ENCODE data around the gene SLC4A1. TPM values are rescaled to one million over a fixed set of nuclear protein-coding genes. Genes with fewer than 3 reads are reported as not detected.

The SLC4A1 gene
- total RNA-seq, 2 donors from 2014 or later, result not detected

DNA sequence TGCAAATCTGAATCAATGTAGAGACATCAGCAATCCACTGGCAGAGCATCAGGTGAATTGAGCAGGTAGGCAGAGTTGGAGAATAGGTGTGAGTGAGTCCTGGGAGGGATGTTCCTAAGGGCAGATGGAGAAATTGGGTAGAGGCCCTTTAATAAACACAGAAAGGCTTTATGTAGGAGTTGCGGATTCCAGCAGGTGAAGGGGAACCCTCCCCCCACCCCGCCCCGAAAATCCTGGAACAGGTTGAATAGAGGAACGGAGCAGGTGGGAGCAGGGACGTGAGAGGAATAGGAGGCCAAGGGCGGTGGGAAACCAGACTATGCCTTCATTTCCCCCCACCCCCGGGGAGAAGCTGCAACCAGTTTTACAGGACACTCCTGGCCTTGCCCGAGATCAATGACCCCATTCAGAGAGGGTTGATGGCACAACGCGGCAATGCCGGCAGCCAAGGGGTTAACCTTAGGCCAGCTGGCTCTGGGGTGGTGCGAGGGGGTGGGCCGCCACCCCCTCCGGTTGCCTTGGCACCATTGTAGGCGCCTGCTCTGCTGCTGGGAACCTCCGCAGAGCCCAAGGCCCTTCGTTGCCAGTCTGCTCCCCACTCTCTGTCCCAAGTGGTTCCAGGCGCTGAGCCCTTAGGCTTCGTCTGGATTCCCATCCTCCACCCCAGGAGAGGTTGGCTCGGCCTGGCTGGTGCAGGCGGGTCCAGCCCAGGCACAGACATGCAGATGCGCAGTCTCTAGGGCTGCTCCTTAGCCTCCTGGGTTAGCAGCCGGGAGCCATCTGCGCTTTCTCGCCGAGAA is 39.7 kb upstream of the SLC4A1 start:
- Mint-ChIP-seq H3K9me3 (no peaks in the 10 kb centered on the region), H3K27ac (no peak overlapping the region), H3K36me3 (ENCODE audit: low read depth) (no peaks in the 10 kb centered on the region), H3K27me3 (peaks cover 12% of the 10 kb centered on the region), H3K4me1 (peaks cover 8% of the 10 kb centered on the region), H3K4me3 (peak overlapping the region; percentile 39)
- ATAC-seq (replicated peaks), result peak; percentile 32

DNA sequence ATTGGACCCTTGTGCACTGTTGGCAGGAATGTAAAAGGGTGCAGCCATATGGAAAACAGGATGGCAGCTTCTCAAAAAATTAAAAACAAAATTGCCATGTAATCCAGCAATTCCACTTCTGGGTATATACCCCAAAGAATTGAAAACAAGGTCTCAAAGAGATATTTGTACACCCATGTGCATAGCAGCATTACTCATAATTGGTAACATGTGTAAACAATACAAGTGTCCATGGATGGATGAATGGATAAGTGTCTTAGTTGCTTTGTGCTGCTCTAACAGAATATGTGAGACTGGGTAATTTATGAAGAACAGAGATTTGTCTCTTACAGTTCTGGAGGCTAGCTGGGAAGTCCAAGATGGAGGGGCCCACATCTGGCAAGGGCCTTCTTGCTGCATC is 36.7 kb upstream of the SLC4A1 start:
- ATAC-seq (replicated peaks), result no peak
- H3K4me3 Mint-ChIP-seq, result no peak overlapping the region
- peaks cover 4% of the 10 kb centered on the region for H3K4me1 Mint-ChIP-seq
- H3K36me3 Mint-ChIP-seq (ENCODE audit: low read depth), result no peaks in the 10 kb centered on the region
- H3K9me3 Mint-ChIP-seq, result no peaks in the 10 kb centered on the region
- no peak overlapping the region for H3K27ac Mint-ChIP-seq
- peaks cover 12% of the 10 kb centered on the region for H3K27me3 Mint-ChIP-seq

DNA sequence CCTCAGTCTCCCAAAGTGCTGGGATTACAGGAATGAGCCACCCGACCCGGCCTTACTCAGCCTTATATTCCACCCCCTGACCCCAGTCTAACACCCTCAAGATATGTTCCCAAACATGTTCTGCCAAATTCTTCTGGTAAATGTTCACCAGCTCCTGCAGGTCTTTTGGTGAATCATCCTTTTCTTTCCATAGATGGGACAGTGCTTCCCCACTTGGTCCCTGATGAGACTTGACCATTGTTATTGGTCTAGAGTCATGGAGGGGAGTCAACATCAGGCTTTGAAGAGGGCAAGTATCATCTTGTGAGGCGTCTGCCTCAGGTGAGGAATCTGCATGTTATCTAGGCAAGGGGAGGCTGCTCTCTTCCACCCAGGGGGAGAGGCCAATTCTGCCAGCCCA is 30.0 kb upstream of the SLC4A1 start:
- Mint-ChIP-seq H3K27ac (no peak overlapping the region), H3K36me3 (ENCODE audit: low read depth) (no peaks in the 10 kb centered on the region), H3K27me3 (no peaks in the 10 kb centered on the region), H3K4me3 (no peak overlapping the region), H3K9me3 (no peaks in the 10 kb centered on the region), H3K4me1 (peaks cover 4% of the 10 kb centered on the region)
- ATAC-seq (replicated peaks), result no peak

DNA sequence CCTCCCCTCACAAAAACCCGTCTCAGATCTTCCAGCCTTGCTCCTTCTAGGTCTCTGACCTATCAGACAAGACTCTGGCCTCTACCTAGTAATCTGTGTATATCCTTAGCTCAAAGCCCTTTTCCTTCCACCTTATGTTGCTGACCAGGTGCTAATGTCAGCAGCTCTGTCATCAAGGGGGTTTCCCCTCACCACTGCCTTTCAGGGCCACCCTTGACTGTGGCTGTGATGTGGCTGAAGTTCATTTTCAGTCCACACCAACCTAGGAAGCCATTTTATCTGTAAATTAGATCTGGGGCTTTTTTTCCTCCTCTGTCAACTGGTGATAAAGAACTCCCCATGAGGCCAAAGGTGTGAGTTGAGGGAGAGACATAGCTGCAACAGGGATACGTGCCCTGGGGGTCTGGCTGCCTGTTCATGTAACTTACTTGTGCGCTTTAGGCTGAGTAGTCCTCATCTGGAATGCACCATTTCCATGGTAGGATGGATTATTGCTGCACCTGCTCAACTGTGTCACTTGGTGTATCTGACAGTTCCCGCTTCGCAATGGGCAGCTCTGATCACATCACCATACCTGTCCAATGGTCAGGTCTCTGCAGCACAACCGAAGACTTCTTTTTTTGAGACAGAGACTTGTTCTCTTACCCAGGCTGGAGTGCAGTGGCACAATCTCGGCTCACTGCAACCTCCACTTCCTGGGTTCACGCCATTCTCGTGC is 25.7 kb upstream of the SLC4A1 start:
- Mint-ChIP-seq H3K4me1 (peaks cover 4% of the 10 kb centered on the region), H3K4me3 (no peak overlapping the region), H3K9me3 (no peaks in the 10 kb centered on the region), H3K27me3 (no peaks in the 10 kb centered on the region), H3K27ac (no peak overlapping the region), H3K36me3 (ENCODE audit: low read depth) (no peaks in the 10 kb centered on the region)
- peak; percentile 73 for ATAC-seq (replicated peaks)

DNA sequence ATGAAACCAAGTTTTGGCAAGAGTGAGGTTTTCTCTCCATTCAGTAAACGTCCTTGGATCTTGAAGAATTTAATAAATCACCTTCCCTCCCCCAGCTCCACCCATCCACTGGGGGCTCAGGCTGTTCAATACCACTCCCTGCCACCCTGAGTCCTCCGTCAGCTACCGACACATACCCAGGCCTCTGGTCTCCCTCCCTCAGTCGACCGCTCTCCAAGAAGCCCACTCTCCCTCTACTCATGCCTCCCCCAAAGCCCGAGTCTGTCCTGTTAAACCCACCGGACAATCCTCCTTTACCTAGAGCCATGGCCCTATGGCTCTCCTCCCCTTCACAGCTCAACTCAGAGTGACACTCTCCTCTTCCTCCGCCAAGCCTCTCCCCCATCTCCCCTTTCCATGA is 19.7 kb upstream of the SLC4A1 start:
- no peak for ATAC-seq (replicated peaks)
- H3K36me3 Mint-ChIP-seq (ENCODE audit: low read depth), result no peaks in the 10 kb centered on the region
- H3K9me3 Mint-ChIP-seq, result no peaks in the 10 kb centered on the region
- no peak overlapping the region for H3K27ac Mint-ChIP-seq
- no peak overlapping the region for H3K4me3 Mint-ChIP-seq
- H3K4me1 Mint-ChIP-seq, result no peaks in the 10 kb centered on the region
- H3K27me3 Mint-ChIP-seq, result peaks cover 9% of the 10 kb centered on the region

DNA sequence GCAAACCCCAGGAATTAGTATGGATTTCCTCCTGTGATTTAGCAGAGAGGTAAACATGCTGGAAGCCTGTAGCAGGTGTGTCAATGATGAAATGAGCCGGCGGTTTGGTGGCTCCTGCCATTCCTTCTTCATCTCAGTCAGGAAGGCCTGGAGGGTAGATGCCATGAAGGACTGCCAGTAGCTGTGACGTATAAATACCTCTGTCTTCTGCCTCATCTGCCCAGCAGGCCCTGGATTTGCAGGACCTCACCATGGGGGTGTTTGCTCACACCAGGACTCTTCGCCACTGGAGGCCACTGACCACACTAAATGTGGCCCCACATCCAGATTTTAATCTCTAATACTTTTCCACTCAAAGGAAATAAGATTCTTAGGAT is 16.1 kb upstream of the SLC4A1 start:
- H3K9me3 Mint-ChIP-seq, result no peaks in the 10 kb centered on the region
- peaks cover 11% of the 10 kb centered on the region for H3K4me1 Mint-ChIP-seq
- no peak for ATAC-seq (replicated peaks)
- H3K27me3 Mint-ChIP-seq, result peaks cover 9% of the 10 kb centered on the region
- H3K4me3 Mint-ChIP-seq, result no peak overlapping the region
- H3K27ac Mint-ChIP-seq, result no peak overlapping the region
- H3K36me3 Mint-ChIP-seq (ENCODE audit: low read depth), result no peaks in the 10 kb centered on the region

DNA sequence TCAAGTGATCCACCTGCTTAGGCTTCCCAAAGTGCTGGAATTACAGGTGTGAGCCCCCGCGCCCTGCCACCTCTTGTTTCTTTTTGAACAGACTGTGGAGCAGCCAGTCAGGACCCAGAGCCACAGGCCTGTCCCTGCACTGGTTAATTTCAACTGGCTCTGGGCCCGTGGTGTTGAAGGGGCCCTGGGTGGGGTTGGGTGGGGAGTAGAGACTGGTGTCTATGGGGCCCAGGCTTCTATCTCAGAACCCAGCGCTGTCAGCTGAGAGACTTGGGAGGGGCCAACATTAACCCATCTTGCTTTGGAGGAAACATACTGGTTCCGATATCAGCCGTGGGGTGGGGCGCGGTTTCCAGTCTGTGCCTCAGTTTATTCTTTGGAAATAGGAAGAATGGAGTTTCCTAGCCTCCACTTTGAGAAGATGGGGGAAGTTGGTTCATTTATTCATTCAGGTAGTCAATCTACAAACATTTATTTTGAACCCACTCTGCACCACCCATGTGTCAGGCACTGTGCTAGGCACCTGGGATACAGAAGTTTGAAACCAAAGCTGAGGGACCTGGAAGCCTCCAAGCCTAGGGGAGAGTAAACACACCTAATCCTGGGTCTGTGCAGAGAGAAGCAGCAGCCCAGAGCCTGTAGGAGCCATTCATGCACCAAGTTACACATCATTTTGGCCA is 15.5 kb upstream of the SLC4A1 start:
- peaks cover 7% of the 10 kb centered on the region for H3K27me3 Mint-ChIP-seq
- no peaks in the 10 kb centered on the region for H3K9me3 Mint-ChIP-seq
- H3K36me3 Mint-ChIP-seq (ENCODE audit: low read depth), result no peaks in the 10 kb centered on the region
- no peak overlapping the region for H3K4me3 Mint-ChIP-seq
- no peak overlapping the region for H3K27ac Mint-ChIP-seq
- no peak for ATAC-seq (replicated peaks)
- H3K4me1 Mint-ChIP-seq, result peaks cover 11% of the 10 kb centered on the region

DNA sequence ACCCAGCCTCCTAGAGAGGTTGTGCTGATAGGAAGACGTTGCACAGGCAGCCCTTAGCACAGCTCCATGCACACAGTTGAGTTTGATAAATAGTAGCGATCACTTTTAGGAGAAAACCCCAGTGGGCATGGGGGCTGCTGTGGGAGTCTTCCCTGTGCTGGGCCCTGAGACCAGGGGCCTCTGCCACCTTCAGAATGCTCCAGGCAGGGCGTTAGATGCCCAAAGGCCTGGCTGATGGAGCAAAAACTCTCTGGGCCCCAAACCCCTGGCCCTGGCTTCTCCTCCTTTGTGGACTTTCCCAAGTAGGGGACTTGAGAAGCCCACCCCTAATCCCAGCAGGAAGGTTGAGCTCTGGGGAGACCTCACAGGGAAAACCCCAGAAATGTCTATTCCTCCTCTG is 14.3 kb upstream of the SLC4A1 start:
- H3K4me1 Mint-ChIP-seq, result peaks cover 11% of the 10 kb centered on the region
- no peaks in the 10 kb centered on the region for H3K9me3 Mint-ChIP-seq
- no peak overlapping the region for H3K4me3 Mint-ChIP-seq
- no peak for ATAC-seq (replicated peaks)
- H3K27me3 Mint-ChIP-seq, result no peaks in the 10 kb centered on the region
- no peak overlapping the region for H3K27ac Mint-ChIP-seq
- H3K36me3 Mint-ChIP-seq (ENCODE audit: low read depth), result no peaks in the 10 kb centered on the region

DNA sequence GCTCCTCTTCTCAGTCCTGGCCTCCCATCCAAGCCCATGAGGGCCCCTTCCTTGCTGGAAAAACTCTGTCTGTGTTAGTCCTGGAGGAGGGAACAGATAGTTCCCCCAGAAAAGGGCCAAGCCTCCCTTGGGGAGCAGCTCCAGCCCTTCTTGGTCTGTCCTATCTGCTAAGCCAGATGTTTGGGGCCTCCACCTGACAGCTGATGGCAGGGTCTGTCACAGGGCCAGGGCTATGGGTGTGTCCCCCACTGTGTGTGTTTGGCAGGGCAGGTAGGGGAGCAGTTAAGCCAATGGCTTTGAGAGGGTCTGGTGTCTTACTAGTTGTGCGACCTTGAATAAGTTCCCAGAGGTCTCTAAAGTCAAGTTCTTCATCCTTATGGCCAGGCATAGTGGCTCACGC is 13.6 kb upstream of the SLC4A1 start:
- H3K27ac Mint-ChIP-seq, result no peak overlapping the region
- peaks cover 11% of the 10 kb centered on the region for H3K4me1 Mint-ChIP-seq
- no peaks in the 10 kb centered on the region for H3K9me3 Mint-ChIP-seq
- H3K27me3 Mint-ChIP-seq, result no peaks in the 10 kb centered on the region
- no peaks in the 10 kb centered on the region for H3K36me3 Mint-ChIP-seq (ENCODE audit: low read depth)
- no peak for ATAC-seq (replicated peaks)
- no peak overlapping the region for H3K4me3 Mint-ChIP-seq

DNA sequence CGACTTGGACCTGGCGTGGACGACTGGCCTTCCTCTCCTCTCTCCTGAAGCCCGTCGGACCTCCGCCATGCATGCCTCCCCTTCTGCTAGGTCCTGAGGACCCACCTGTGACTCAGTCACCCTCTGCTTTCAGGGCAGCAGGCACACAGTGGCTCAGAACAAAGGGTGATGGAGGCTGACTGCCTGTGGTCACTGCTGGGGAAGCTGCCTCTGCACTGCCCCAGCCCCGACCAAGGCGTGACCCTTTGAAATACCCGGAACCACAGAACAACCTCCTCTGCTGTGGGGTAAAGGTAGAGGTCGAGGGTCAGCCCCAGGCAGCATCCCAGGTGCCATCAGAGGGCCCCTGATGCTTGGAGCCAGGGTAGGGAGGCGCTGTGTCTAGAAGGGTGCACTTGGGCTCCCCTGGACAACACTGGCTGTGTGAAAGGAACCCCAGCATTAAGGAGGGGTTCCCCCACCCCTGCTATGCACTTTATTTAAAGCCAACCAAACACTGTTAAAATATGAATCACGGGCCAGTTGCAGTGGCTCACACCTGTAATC is 12.5 kb upstream of the SLC4A1 start:
- H3K4me3 Mint-ChIP-seq, result no peak overlapping the region
- no peak for ATAC-seq (replicated peaks)
- no peaks in the 10 kb centered on the region for H3K27me3 Mint-ChIP-seq
- no peaks in the 10 kb centered on the region for H3K36me3 Mint-ChIP-seq (ENCODE audit: low read depth)
- H3K4me1 Mint-ChIP-seq, result peaks cover 11% of the 10 kb centered on the region
- H3K27ac Mint-ChIP-seq, result no peak overlapping the region
- H3K9me3 Mint-ChIP-seq, result no peaks in the 10 kb centered on the region

DNA sequence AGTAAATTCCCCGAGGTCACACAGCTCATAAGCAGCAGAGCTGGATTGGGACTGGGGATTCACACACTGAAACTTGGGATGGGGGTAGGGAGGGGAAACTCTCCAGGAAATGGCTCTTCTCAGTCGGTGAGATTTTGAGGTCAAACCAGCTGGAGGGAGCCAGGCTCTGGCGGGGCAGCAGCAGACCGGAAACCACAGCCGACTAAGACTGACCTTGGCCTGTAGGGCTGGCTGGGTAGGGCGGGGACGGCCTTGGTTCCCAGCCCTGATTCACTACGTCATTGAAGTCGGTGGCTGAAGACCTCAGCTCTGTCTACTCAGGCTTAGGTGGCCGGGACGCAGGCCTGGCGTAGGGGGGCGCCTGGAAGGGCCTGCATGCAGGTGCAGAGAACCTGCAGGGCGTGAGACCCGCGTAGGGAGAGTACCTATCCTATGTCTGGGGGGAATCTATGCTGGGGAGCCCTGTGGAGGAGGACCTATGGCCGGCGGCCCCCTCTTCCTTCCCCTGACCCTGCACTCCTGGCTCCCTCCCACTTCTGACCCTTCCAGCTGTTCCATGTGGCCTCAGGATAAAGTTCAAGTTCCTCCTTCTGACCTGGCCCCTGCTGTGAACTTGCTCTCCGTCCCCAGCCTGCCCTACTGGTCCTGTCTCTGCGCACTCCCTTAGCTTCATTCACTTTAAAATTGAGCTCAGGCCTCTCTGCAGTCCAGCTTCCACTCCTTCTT is 11.9 kb upstream of the SLC4A1 start:
- H3K9me3 Mint-ChIP-seq, result no peaks in the 10 kb centered on the region
- H3K36me3 Mint-ChIP-seq (ENCODE audit: low read depth), result no peaks in the 10 kb centered on the region
- H3K4me3 Mint-ChIP-seq, result no peak overlapping the region
- ATAC-seq (replicated peaks), result peak; percentile 96
- H3K27ac Mint-ChIP-seq, result no peak overlapping the region
- H3K4me1 Mint-ChIP-seq, result peaks cover 11% of the 10 kb centered on the region
- H3K27me3 Mint-ChIP-seq, result no peaks in the 10 kb centered on the region

DNA sequence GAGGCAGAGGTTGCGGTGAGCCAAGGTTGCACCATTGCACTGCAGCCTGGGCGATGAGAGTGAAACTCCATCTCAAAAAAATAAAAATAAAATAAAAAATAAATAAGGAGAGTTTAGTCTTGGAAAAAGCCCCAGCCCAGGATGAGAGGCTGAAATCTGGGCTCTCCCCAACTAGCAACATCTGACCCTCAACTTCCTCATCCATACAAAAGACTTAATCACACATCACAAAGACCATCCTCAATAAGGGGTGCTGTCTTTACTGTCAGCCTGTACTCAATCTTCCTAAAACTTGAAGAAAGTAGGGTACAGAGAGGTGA is 11.4 kb upstream of the SLC4A1 start:
- Mint-ChIP-seq H3K4me1 (peaks cover 11% of the 10 kb centered on the region), H3K27me3 (no peaks in the 10 kb centered on the region), H3K27ac (no peak overlapping the region), H3K36me3 (ENCODE audit: low read depth) (no peaks in the 10 kb centered on the region), H3K9me3 (no peaks in the 10 kb centered on the region), H3K4me3 (no peak overlapping the region)
- no peak for ATAC-seq (replicated peaks)

DNA sequence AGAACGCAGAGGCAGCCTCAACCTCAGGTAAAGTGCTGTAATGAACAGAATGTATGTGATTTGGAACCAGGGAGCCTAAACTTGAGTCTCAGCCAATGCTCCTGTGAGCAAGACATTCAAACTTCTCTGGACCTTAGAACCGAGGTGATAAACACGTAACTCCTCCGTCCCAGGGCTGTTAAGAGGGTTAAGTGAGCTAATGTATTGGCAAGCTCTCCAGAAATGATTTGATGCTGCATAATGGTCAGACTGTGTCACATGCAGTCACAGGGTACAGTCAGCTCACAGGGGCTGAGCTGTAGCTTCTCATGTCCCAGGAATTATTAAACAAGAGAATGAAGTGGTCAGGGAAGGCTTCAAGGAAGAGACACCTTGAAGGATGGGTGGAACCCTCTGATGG is 10.0 kb upstream of the SLC4A1 start:
- H3K4me1 Mint-ChIP-seq, result peaks cover 11% of the 10 kb centered on the region
- no peaks in the 10 kb centered on the region for H3K27me3 Mint-ChIP-seq
- H3K4me3 Mint-ChIP-seq, result no peak overlapping the region
- no peak for ATAC-seq (replicated peaks)
- no peaks in the 10 kb centered on the region for H3K9me3 Mint-ChIP-seq
- H3K27ac Mint-ChIP-seq, result no peak overlapping the region
- no peaks in the 10 kb centered on the region for H3K36me3 Mint-ChIP-seq (ENCODE audit: low read depth)

DNA sequence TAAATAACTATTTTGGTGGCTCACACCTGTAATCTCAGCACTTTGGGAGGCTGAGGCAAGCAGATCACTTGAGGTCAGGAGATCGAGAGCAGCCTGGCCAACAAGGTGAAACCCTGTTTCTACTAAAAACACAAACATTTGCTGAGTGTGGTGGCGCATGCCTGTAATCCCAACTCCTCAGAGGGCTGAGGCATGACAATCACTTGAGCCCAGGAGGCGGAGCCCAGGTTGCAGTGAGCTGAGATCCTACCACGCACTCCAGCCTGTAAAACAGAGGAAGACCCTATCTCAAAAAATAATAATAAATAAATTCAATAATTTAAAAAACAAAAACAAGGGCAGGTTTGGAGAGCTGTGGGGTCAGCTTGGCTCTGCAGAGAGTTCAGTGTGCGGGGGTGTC is 5.7 kb upstream of the SLC4A1 start:
- no peak overlapping the region for H3K27ac Mint-ChIP-seq
- no peak overlapping the region for H3K4me3 Mint-ChIP-seq
- no peaks in the 10 kb centered on the region for H3K4me1 Mint-ChIP-seq
- no peak for ATAC-seq (replicated peaks)
- H3K27me3 Mint-ChIP-seq, result no peaks in the 10 kb centered on the region
- H3K36me3 Mint-ChIP-seq (ENCODE audit: low read depth), result no peaks in the 10 kb centered on the region
- no peaks in the 10 kb centered on the region for H3K9me3 Mint-ChIP-seq

All from activated T-helper 17 cell treated with anti-CD3 and anti-CD28 coated beads, Interleukin-2, amount 50 U/mL, for 72 hours (primary cell).